NB4 (cell line): Measurements from ENCODE around the gene CSTPP1.

ENCODE experiments used
- CTCF ChIP-seq: IDR thresholded peaks from one replicate; pipeline ENCODE4 v1.5.1; 2012; ENCODE audit warnings: low read depth, low read length
- POLR2A ChIP-seq: IDR thresholded peaks from 2 replicates; pipeline ENCODE4 v1.6.1; 2011; ENCODE audit warnings: mild to moderate bottlenecking; ENCODE audit not compliant: insufficient read length; ENCODE audit errors: extremely low read depth

- no peak for TF ChIP-seq CTCF
- TF ChIP-seq POLR2A = no peak
These were observed 107.6 kb downstream of the CSTPP1 start for GRCh38 chr11:47044119-47044518.
